ENCODE measurements around the gene MED4.
A peak's percentile ranks its signal among the peaks of the same experiment; 100 is the strongest.

MED4 gene

GRCh38 chr13:48037346-48038173, 57.3 kb downstream of the MED4 start, which contains the start of gene NUDT15:
NUDT15 (plus strand) TSS chr13:48037726; CDS start chr13:48037747, 21 bp downstream.
- DNase-seq: peak; percentile 94
- Mint-ChIP-seq H3K36me3 (peaks cover 10 to 24% of the 10 kb centered on the region in 2 donors), H3K4me1 (peaks cover 11 to 19% of the 10 kb centered on the region in 2 donors), H3K27ac (peak within 1 kb of the TSS; percentile 99), H3K27me3 (no peaks in the 10 kb centered on the region), H3K4me3 (peak within 1 kb of the TSS; percentile 94 to 98), H3K9me3 (no peaks in the 10 kb centered on the region)
- ATAC-seq (replicated peaks): peak; percentile 91 to 93

DNA sequence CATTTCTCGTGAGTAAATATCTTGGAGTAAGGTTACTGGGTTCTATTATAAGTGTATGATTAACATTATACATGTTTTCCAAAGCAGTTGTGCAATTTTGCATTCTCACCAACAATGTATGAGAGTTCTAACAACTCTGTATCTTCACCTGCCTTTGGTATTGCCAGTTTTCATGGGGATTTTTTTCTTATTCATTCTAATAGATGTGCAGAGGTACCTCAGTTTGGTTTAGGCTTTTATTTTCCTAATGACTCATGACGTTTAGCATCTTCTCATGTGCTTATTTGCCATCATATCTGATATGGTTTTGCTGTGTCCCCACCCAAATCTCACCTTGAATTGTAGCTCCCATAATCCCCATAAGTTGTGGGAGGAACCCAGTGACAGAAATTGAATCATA, 65.0 kb downstream of the MED4 start:
- H3K36me3 Mint-ChIP-seq: peaks cover 18 to 41% of the 10 kb centered on the region in 2 donors
- ATAC-seq (replicated peaks) (no peak), DNase-seq (no peak)
- H3K9me3 Mint-ChIP-seq: peaks cover 7 to 9% of the 10 kb centered on the region in 2 donors
- H3K4me3 Mint-ChIP-seq: no peak overlapping the region
- no peaks in the 10 kb centered on the region for H3K4me1 Mint-ChIP-seq
- no peak overlapping the region for H3K27ac Mint-ChIP-seq
- H3K27me3 Mint-ChIP-seq: no peaks in the 10 kb centered on the region

GRCh38 chr13:48028066-48028465, 66.8 kb downstream of the MED4 start:
- DNase-seq: no peak
- Mint-ChIP-seq H3K27me3 (no peaks in the 10 kb centered on the region), H3K36me3 (peaks cover 18 to 35% of the 10 kb centered on the region in 2 donors), H3K9me3 (peaks cover 7 to 10% of the 10 kb centered on the region in 2 donors), H3K4me3 (no peak overlapping the region), H3K27ac (no peak overlapping the region), H3K4me1 (no peaks in the 10 kb centered on the region)
- no peak for ATAC-seq (replicated peaks)
